Activated T-helper 17 cell treated with anti-CD3 and anti-CD28 coated beads, Interleukin-2, amount 50 U/mL, for 72 hours (primary cell): ENCODE data around the gene BICC1. TPM values are rescaled to one million over a fixed set of nuclear protein-coding genes. Genes with fewer than 3 reads are reported as not detected.
"Not testable (repeated sequence)": the region's sequence is repeated elsewhere in the genome, so short reads cannot be mapped to it uniquely, and the experiment has no call there.

Source experiments
- ATAC-seq: fragments of 150-1000 bp; cut with Tn5 transposase; replicated peaks from 2 replicates; pipeline ENCODE4 v1.10.0; 2021; ENCODE audit warnings: mild to moderate bottlenecking, moderate library complexity
- H3K27ac Mint-ChIP-seq: one replicate; pipeline ENCODE4 v1.8.0; 2022; ENCODE audit warnings: mixed read lengths
- H3K27me3 Mint-ChIP-seq: one replicate; pipeline ENCODE4 v1.8.0; 2022; ENCODE audit warnings: mixed read lengths
- H3K36me3 Mint-ChIP-seq: one replicate; pipeline ENCODE4 v1.8.0; 2022; ENCODE audit warnings: low read depth, mild to moderate bottlenecking, mixed read lengths
- H3K4me1 Mint-ChIP-seq: one replicate; pipeline ENCODE4 v1.8.0; 2022; ENCODE audit warnings: mixed read lengths
- H3K4me3 Mint-ChIP-seq: one replicate; pipeline ENCODE4 v1.8.0; 2022; ENCODE audit warnings: mild to moderate bottlenecking, mixed read lengths
- H3K9me3 Mint-ChIP-seq: one replicate; pipeline ENCODE4 v1.8.0; 2022; ENCODE audit warnings: mixed read lengths
- total RNA-seq, 2 donors: library from RNA; stranded (reverse); gene quantifications; one replicate each; pipeline ENCODE4 v1.2.3, GENCODE V29; 2022

Gene BICC1
- total RNA-seq, 2 donors from 2014 or later, result 0.05 to 0.28 TPM

GRCh38 chr10:58590152-58590840 lies 77.6 kb downstream of the BICC1 start:
- no peaks in the 10 kb centered on the region for H3K36me3 Mint-ChIP-seq
- no peaks in the 10 kb centered on the region for H3K4me1 Mint-ChIP-seq
- H3K27me3 Mint-ChIP-seq, result peaks cover 11% of the 10 kb centered on the region
- no peak for ATAC-seq
- H3K27ac Mint-ChIP-seq, result no peak overlapping the region
- no peak overlapping the region for H3K4me3 Mint-ChIP-seq
- H3K9me3 Mint-ChIP-seq, result peaks cover 3% of the 10 kb centered on the region

GRCh38 chr10:58590924-58591323 lies 78.3 kb downstream of the BICC1 start:
- Mint-ChIP-seq H3K4me1 (no peaks in the 10 kb centered on the region), H3K4me3 (no peak overlapping the region), H3K27me3 (peaks cover 11% of the 10 kb centered on the region), H3K9me3 (peaks cover 3% of the 10 kb centered on the region), H3K36me3 (no peaks in the 10 kb centered on the region), H3K27ac (no peak overlapping the region)
- no peak for ATAC-seq

GRCh38 chr10:58593008-58593407 lies 80.3 kb downstream of the BICC1 start:
- H3K36me3 Mint-ChIP-seq, result no peaks in the 10 kb centered on the region
- H3K27me3 Mint-ChIP-seq, result peaks cover 10% of the 10 kb centered on the region
- no peak overlapping the region for H3K4me3 Mint-ChIP-seq
- peaks cover 8% of the 10 kb centered on the region for H3K9me3 Mint-ChIP-seq
- H3K27ac Mint-ChIP-seq, result no peak overlapping the region
- no peak for ATAC-seq
- H3K4me1 Mint-ChIP-seq, result no peaks in the 10 kb centered on the region

GRCh38 chr10:58597211-58597610 lies 84.5 kb downstream of the BICC1 start:
- H3K36me3 Mint-ChIP-seq, H3K27ac Mint-ChIP-seq, H3K4me3 Mint-ChIP-seq, ATAC-seq, H3K4me1 Mint-ChIP-seq, H3K9me3 Mint-ChIP-seq, H3K27me3 Mint-ChIP-seq: not testable (repeated sequence)

- H3K4me1 Mint-ChIP-seq, result no peaks in the 10 kb centered on the region
- H3K9me3 Mint-ChIP-seq, result peaks cover 5% of the 10 kb centered on the region
- H3K27me3 Mint-ChIP-seq, result no peaks in the 10 kb centered on the region
- no peaks in the 10 kb centered on the region for H3K36me3 Mint-ChIP-seq
- no peak overlapping the region for H3K4me3 Mint-ChIP-seq
- H3K27ac Mint-ChIP-seq, result no peak overlapping the region
- no peak for ATAC-seq
Measured at GRCh38 chr10:58599927-58600553, 87.4 kb downstream of the BICC1 start.

GRCh38 chr10:58608351-58608750 lies 95.7 kb downstream of the BICC1 start:
- Mint-ChIP-seq H3K9me3 (no peaks in the 10 kb centered on the region), H3K4me1 (no peaks in the 10 kb centered on the region), H3K27me3 (no peaks in the 10 kb centered on the region), H3K36me3 (no peaks in the 10 kb centered on the region), H3K4me3 (no peak overlapping the region), H3K27ac (no peak overlapping the region)
- no peak for ATAC-seq

- Mint-ChIP-seq H3K9me3 (no peaks in the 10 kb centered on the region), H3K36me3 (no peaks in the 10 kb centered on the region), H3K27me3 (no peaks in the 10 kb centered on the region), H3K4me1 (no peaks in the 10 kb centered on the region), H3K27ac (no peak overlapping the region), H3K4me3 (no peak overlapping the region)
- ATAC-seq, result no peak
Measured at GRCh38 chr10:58608826-58609531, 96.3 kb downstream of the BICC1 start.

GRCh38 chr10:58609532-58610150 lies 97.0 kb downstream of the BICC1 start:
- Mint-ChIP-seq H3K36me3 (no peaks in the 10 kb centered on the region), H3K9me3 (no peaks in the 10 kb centered on the region), H3K4me1 (no peaks in the 10 kb centered on the region), H3K4me3 (no peak overlapping the region), H3K27ac (no peak overlapping the region), H3K27me3 (no peaks in the 10 kb centered on the region)
- ATAC-seq, result no peak

- Mint-ChIP-seq H3K9me3 (no peaks in the 10 kb centered on the region), H3K36me3 (no peaks in the 10 kb centered on the region), H3K4me3 (no peak overlapping the region), H3K27me3 (no peaks in the 10 kb centered on the region), H3K4me1 (no peaks in the 10 kb centered on the region), H3K27ac (no peak overlapping the region)
- ATAC-seq, result no peak
Measured at GRCh38 chr10:58615237-58615935, 102.7 kb downstream of the BICC1 start.

GRCh38 chr10:58618158-58618676 lies 105.5 kb downstream of the BICC1 start:
- Mint-ChIP-seq H3K4me3 (no peak overlapping the region), H3K36me3 (no peaks in the 10 kb centered on the region), H3K27me3 (no peaks in the 10 kb centered on the region), H3K4me1 (no peaks in the 10 kb centered on the region), H3K9me3 (no peaks in the 10 kb centered on the region), H3K27ac (no peak overlapping the region)
- no peak for ATAC-seq

- Mint-ChIP-seq H3K27ac (no peak overlapping the region), H3K9me3 (no peaks in the 10 kb centered on the region), H3K4me3 (no peak overlapping the region), H3K27me3 (no peaks in the 10 kb centered on the region), H3K36me3 (no peaks in the 10 kb centered on the region), H3K4me1 (no peaks in the 10 kb centered on the region)
- no peak for ATAC-seq
Measured at GRCh38 chr10:58621379-58622077, 108.9 kb downstream of the BICC1 start.

- Mint-ChIP-seq H3K4me1 (no peaks in the 10 kb centered on the region), H3K36me3 (no peaks in the 10 kb centered on the region), H3K27ac (no peak overlapping the region), H3K4me3 (no peak overlapping the region), H3K9me3 (no peaks in the 10 kb centered on the region), H3K27me3 (no peaks in the 10 kb centered on the region)
- no peak for ATAC-seq
Measured at GRCh38 chr10:58622246-58622645, 109.6 kb downstream of the BICC1 start.

GRCh38 chr10:58625070-58625469 lies 112.4 kb downstream of the BICC1 start:
- Mint-ChIP-seq H3K36me3 (no peaks in the 10 kb centered on the region), H3K27me3 (no peaks in the 10 kb centered on the region), H3K4me1 (no peaks in the 10 kb centered on the region), H3K9me3 (no peaks in the 10 kb centered on the region), H3K27ac (no peak overlapping the region), H3K4me3 (no peak overlapping the region)
- no peak for ATAC-seq

GRCh38 chr10:58627392-58627791 lies 114.7 kb downstream of the BICC1 start:
- H3K4me1 Mint-ChIP-seq, result no peaks in the 10 kb centered on the region
- ATAC-seq, result no peak
- H3K27me3 Mint-ChIP-seq, result no peaks in the 10 kb centered on the region
- no peaks in the 10 kb centered on the region for H3K36me3 Mint-ChIP-seq
- no peak overlapping the region for H3K27ac Mint-ChIP-seq
- no peak overlapping the region for H3K4me3 Mint-ChIP-seq
- H3K9me3 Mint-ChIP-seq, result no peaks in the 10 kb centered on the region
